ENCODE results near the gene ALKBH4.

- TF ChIP-seq CTCF (IDR thresholded peaks at IDR 0.05; ENCODE audit: low read length) (no peak), EZH2phosphoT487 (IDR thresholded peaks at IDR 0.05; ENCODE audit: low read length) (no peak)
Observed at GRCh38 chr7:102429141-102429899, 35.3 kb downstream of the ALKBH4 start.

All from MM.1S (cell line).